ENCODE results near the gene C19orf25. TPM values are rescaled to one million over a fixed set of nuclear protein-coding genes. Genes with fewer than 3 reads are reported as not detected.
A peak's percentile ranks its signal among the peaks of the same experiment; 100 is the strongest.

C19orf25 gene
- total and polyA plus RNA-seq, 2 of the 13 experiments (the other 11 are each of a cell fraction or from before 2014, with no cell fraction given): 14.2 to 32.4 TPM

GRCh38 chr19:1475751-1476437 lies 3.1 kb downstream of the C19orf25 start:
- ChIA-PET CTCF (ENCODE audit: low intra/inter-chr PET ratio, low total read pairs) (no interaction called here), POLR2A (interaction anchor here (1.3 to 2.8 kb wide), 3 partner anchors 15 to 207 kb away, joined by 3 to 16 read pairs (median 15); partner anchors contain the start of genes CIRBP, PCSK4 and REEP6)
- ATAC-seq (no peak), DNase-seq (ENCODE audit: low spot score) (no peak), FAIRE-seq (no peak)
- no peaks in the 10 kb centered on the region for H3K27me3 ChIP-seq (ENCODE audit: control insufficient read depth in 1 of 2, insufficient read depth in 2 of 2, low read length in 2 of 2)
- H3K4me1 ChIP-seq (ENCODE audit: insufficient read depth, low read length): peaks cover 40% of the 10 kb centered on the region
- H3K36me3 ChIP-seq (replicated peaks in 1 of 2; ENCODE audit: control insufficient read depth in 1 of 2, insufficient read depth in 2 of 2, low read length in 2 of 2): peaks cover 2 to 8% of the 10 kb centered on the region in 2 experiments; a peak in 3 of 5 replicates
- intact Hi-C loops (cut with micrococcal nuclease; ENCODE audit: unreplicated experiment): no loop called here
- no peak overlapping the region for H3K4me2 ChIP-seq (ENCODE audit: low read depth, low read length)
- no peak overlapping the region for H2AFZ ChIP-seq (ENCODE audit: low read length)
- no peaks in the 10 kb centered on the region for H3K9me3 ChIP-seq (ENCODE audit: low read length)
- H3K9ac ChIP-seq (ENCODE audit: insufficient read depth, low read depth, low read length): no peak overlapping the region
- no TSS peak for BruUV-seq (replicated peaks)
- H3K4me3 ChIP-seq (replicated peaks in 1 of 3; ENCODE audit: insufficient read depth in 1 of 3, low read depth in 2 of 3, low read length in 3 of 3): no peak overlapping the region
- TF ChIP-seq BRD4 (CRISPR knock-in tag; IDR thresholded peaks at IDR 0.05) (no peak), TFAP4 (IDR thresholded peaks at IDR 0.05; ENCODE audit: borderline replicate concordance, low read depth) (no peak), AGO2 (optimal IDR thresholded peaks at IDR 0.05; ENCODE audit: low read depth, low read length) (peak; percentile 83), ZNF143 (CRISPR knock-in tag; IDR thresholded peaks at IDR 0.05) (no peak), HOXA7 (CRISPR knock-in tag; IDR thresholded peaks at IDR 0.05) (no peak), ARNTL (CRISPR knock-in tag; IDR thresholded peaks at IDR 0.05) (no peak), ZXDC (CRISPR knock-in tag; IDR thresholded peaks at IDR 0.05) (no peak)
- 97% methylated on average over 11 of the region's 31 CpGs for WGBS (ENCODE audit: low lambda C conversion rate)
- peaks cover 16% of the 10 kb centered on the region for H3K79me2 ChIP-seq (ENCODE audit: insufficient read depth, low read length)
- peaks cover 12% of the 10 kb centered on the region for H4K20me1 ChIP-seq (ENCODE audit: insufficient read depth, low read length)
- no peak overlapping the region for H3K27ac ChIP-seq (ENCODE audit: extremely low read length, insufficient read depth, low read length)
- in situ Hi-C loops (cut with HindIII; ENCODE audit: extremely low pct_ligation_motif_present, low pct_unique_long_range_greater_than_20kb): no loop called here
